ENCODE results near the gene RBL2.
"Not testable (repeated sequence)": the region's sequence is repeated elsewhere in the genome, so short reads cannot be mapped to it uniquely, and the experiment has no call there.

DNA sequence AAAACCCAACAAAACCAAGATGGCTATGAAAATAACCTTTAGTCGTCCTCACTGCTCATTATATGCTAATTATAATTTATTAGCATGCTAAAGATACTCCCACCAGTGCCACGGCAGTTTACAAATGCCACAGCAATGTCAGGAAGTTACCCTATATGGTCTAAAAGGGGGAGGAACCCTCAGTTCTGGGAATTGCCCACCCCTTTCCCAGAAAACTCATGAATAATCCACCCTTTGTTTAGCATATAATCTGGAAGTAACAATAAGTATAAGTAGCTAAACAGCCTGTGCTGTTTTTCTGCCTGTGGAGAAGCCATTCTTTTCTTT lies 14.9 kb upstream of the RBL2 start:
- TF ChIP-seq, protein P1, sequence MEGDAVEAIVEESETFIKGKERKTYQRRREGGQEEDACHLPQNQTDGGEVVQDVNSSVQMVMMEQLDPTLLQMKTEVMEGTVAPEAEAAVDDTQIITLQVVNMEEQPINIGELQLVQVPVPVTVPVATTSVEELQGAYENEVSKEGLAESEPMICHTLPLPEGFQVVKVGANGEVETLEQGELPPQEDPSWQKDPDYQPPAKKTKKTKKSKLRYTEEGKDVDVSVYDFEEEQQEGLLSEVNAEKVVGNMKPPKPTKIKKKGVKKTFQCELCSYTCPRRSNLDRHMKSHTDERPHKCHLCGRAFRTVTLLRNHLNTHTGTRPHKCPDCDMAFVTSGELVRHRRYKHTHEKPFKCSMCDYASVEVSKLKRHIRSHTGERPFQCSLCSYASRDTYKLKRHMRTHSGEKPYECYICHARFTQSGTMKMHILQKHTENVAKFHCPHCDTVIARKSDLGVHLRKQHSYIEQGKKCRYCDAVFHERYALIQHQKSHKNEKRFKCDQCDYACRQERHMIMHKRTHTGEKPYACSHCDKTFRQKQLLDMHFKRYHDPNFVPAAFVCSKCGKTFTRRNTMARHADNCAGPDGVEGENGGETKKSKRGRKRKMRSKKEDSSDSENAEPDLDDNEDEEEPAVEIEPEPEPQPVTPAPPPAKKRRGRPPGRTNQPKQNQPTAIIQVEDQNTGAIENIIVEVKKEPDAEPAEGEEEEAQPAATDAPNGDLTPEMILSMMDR (IDR thresholded peaks at IDR 0.05), result not testable (repeated sequence)
- TF ChIP-seq EP300 (IDR thresholded peaks at IDR 0.05; ENCODE audit: low read depth); POLR2AphosphoS5 (IDR thresholded peaks at IDR 0.05); POLR2A (IDR thresholded peaks at IDR 0.05): not testable (repeated sequence)
